C4-2B (cell line): Measurements from ENCODE around the gene OPCML.

ENCODE experiments used
- ZFX ChIP-seq: fragments of 450-650 bp; IDR thresholded peaks from 2 replicates; pipeline ENCODE4 v1.6.1; 2017
- TF ChIP-seq, protein P1 (sequence below): fragments of 450-650 bp; conservative IDR thresholded peaks from 2 replicates; pipeline ENCODE4 v1.5.1; 2017; ENCODE audit warnings: mild to moderate bottlenecking

- TF ChIP-seq, protein P1, sequence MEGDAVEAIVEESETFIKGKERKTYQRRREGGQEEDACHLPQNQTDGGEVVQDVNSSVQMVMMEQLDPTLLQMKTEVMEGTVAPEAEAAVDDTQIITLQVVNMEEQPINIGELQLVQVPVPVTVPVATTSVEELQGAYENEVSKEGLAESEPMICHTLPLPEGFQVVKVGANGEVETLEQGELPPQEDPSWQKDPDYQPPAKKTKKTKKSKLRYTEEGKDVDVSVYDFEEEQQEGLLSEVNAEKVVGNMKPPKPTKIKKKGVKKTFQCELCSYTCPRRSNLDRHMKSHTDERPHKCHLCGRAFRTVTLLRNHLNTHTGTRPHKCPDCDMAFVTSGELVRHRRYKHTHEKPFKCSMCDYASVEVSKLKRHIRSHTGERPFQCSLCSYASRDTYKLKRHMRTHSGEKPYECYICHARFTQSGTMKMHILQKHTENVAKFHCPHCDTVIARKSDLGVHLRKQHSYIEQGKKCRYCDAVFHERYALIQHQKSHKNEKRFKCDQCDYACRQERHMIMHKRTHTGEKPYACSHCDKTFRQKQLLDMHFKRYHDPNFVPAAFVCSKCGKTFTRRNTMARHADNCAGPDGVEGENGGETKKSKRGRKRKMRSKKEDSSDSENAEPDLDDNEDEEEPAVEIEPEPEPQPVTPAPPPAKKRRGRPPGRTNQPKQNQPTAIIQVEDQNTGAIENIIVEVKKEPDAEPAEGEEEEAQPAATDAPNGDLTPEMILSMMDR: no peak
- TF ChIP-seq ZFX: no peak
Observed at GRCh38 chr11:132943357-132943705, 589.0 kb downstream of the OPCML start.
